Measurements from ENCODE around the gene CD24. TPM values are rescaled to one million over a fixed set of nuclear protein-coding genes. Genes with fewer than 3 reads are reported as not detected.

Gene CD24
- total RNA-seq, 1 donor from 2014 or later: 1,434 TPM

Other genes starting within 250 kb of the CD24 start
- gene MTRES1, start 53.5 kb upstream of the CD24 start, total RNA-seq: 26.1 TPM
- 5.7 TPM for gene BEND3, start 140.8 kb upstream of the CD24 start, total RNA-seq

Data from frontal cortex (tissue), 1 donor.